Neural progenitor cell (in vitro differentiated cells): ENCODE results near the gene UGT1A4. TPM values are rescaled to one million over a fixed set of nuclear protein-coding genes. Genes with fewer than 3 reads are reported as not detected.

Experiments
- DNase-seq: peaks from one replicate; pipeline ENCODE4 v3.0.0-alpha.2; 2016; ENCODE audit warnings: low spot score
- H2AFZ ChIP-seq: fragments of 200-600 bp; sonication (generic); replicated peaks from 2 replicates; pipeline ENCODE4 v1.6.1; 2016; ENCODE audit warnings: antibody characterized with exemption
- H3F3A ChIP-seq: fragments of 200-600 bp; sonication (generic); 2 replicates; pipeline ENCODE4 v1.6.1; 2016; ENCODE audit warnings: antibody characterized with exemption, low read depth
- H3K27ac ChIP-seq: fragments of 200-600 bp; sonication (generic); 2 replicates; pipeline ENCODE4 v1.5.1; 2016; ENCODE audit warnings: mild to moderate bottlenecking
- H3K27me3 ChIP-seq: fragments of 200-600 bp; sonication (generic); 2 replicates; pipeline ENCODE4 v1.6.1; 2016; ENCODE audit warnings: mild to moderate bottlenecking, moderate library complexity
- H3K36me3 ChIP-seq: fragments of 200-600 bp; sonication (generic); 2 replicates; pipeline ENCODE4 v1.5.1; 2016
- H3K4me1 ChIP-seq: fragments of 200-600 bp; sonication (generic); 2 replicates; pipeline ENCODE4 v1.6.1; 2016; ENCODE audit warnings: mixed run types
- H3K4me2 ChIP-seq: fragments of 200-600 bp; sonication (generic); 2 replicates; pipeline ENCODE4 v1.6.1; 2016
- H3K4me3 ChIP-seq: fragments of 200-600 bp; sonication (generic); 2 replicates; pipeline ENCODE4 v1.5.1; 2016
- H3K79me2 ChIP-seq: fragments of 200-600 bp; sonication (generic); 2 replicates; pipeline ENCODE4 v1.6.1; 2016; ENCODE audit warnings: low read depth
- H3K9ac ChIP-seq: fragments of 200-600 bp; sonication (generic); 2 replicates; pipeline ENCODE4 v1.6.1; 2016
- H3K9me3 ChIP-seq: fragments of 200-600 bp; sonication (generic); 2 replicates; pipeline ENCODE4 v1.5.1; 2016; ENCODE audit warnings: low read depth
- H4K20me1 ChIP-seq: fragments of 200-600 bp; sonication (generic); 2 replicates; pipeline ENCODE4 v1.6.1; 2016; ENCODE audit warnings: low read depth
- H3K27ac Mint-ChIP-seq: 3 replicates; pipeline ENCODE4 v1.8.0; 2021; ENCODE audit warnings: mixed read lengths
- H3K27me3 Mint-ChIP-seq: 2 replicates; pipeline ENCODE4 v1.8.0; 2022; ENCODE audit warnings: low read depth, mild to moderate bottlenecking, inconsistent platforms, moderate library complexity, mixed read lengths; ENCODE audit not compliant: insufficient read depth
- H3K36me3 Mint-ChIP-seq: 3 replicates; pipeline ENCODE4 v1.8.0; 2021; ENCODE audit warnings: mixed read lengths
- H3K4me1 Mint-ChIP-seq: 3 replicates; pipeline ENCODE4 v1.8.0; 2021; ENCODE audit warnings: mixed read lengths
- H3K4me3 Mint-ChIP-seq: 3 replicates; pipeline ENCODE4 v1.8.0; 2021; ENCODE audit warnings: mild to moderate bottlenecking, moderate library complexity, mixed read lengths
- H3K9me3 Mint-ChIP-seq: 3 replicates; pipeline ENCODE4 v1.8.0; 2020; ENCODE audit warnings: mixed read lengths
- EZH2 ChIP-seq: fragments of 200-600 bp; sonication (generic); IDR thresholded peaks from 2 replicates; pipeline ENCODE4 v1.6.1; 2017; ENCODE audit warnings: antibody characterized with exemption, mild to moderate bottlenecking, moderate library complexity
- EZH2phosphoT487 ChIP-seq: fragments of 200-600 bp; sonication (generic); IDR thresholded peaks from 2 replicates; pipeline ENCODE4 v1.6.1; 2017; ENCODE audit warnings: antibody characterized with exemption
- total RNA-seq: library from RNA; depleted of rRNA; stranded (reverse); fragments of >200 nt; gene quantifications from 2 replicates; pipeline ENCODE4 v1.2.3, GENCODE V29; 2015; ENCODE audit warnings: low replicate concordance
- TF ChIP-seq, protein P1 (sequence below): fragments of 200-600 bp; sonication (generic); IDR thresholded peaks from 2 replicates; pipeline ENCODE4 v1.5.1; 2017; ENCODE audit warnings: antibody characterized with exemption, mild to moderate bottlenecking

The UGT1A4 gene
- total RNA-seq, 1 donor from 2014 or later, result not detected

DNA sequence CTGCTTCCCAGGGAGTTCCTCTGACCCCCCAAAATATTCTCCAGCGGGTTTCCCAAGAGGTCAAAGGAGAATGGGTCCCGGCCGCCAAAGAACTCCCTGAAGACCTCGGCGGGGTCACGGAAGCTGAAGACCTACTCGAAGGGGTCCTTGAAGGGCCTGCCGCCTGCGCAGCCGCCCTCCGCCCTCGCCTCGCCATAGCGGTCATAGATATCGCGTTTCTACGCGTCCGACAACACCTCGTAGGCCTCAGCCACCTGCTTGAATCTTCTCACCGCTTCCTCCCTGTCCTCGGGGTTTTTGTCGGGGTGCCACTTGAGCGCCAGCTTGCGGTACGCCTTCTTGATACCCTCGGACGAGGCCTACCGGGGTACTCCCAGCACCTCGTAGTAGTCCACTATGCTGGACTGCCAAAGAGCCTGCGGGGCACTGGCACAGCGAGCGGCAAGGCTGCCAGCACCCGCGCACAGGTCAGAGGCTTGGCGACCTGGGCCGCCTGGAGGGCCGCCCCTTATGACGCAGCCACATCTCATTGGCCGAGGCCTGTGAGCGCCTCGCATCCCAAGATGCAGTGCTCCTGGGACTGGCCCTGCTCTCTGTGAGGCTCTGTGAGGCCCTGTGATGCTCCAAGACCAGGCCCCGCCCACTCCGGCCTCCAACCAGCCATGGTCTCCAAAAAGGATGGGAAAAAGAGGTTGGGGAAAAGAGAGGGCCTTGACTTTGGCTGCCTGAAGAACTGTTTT is 36.5 kb downstream of the UGT1A4 start:
- Mint-ChIP-seq H3K4me1 (peaks cover 3% of the 10 kb centered on the region), H3K27ac (no peak overlapping the region), H3K9me3 (peaks cover 24% of the 10 kb centered on the region), H3K4me3 (no peak overlapping the region), H3K36me3 (peaks cover 1% of the 10 kb centered on the region), H3K27me3 (peaks cover 5% of the 10 kb centered on the region)
- Histone ChIP-seq H4K20me1 (no peaks in the 10 kb centered on the region), H2AFZ (no peak overlapping the region), H3K27ac (no peak overlapping the region), H3K27me3 (no peaks in the 10 kb centered on the region), H3K4me2 (no peak overlapping the region), H3K36me3 (no peaks in the 10 kb centered on the region), H3K4me1 (peaks cover 3% of the 10 kb centered on the region), H3K4me3 (no peak overlapping the region), H3F3A (no peaks in the 10 kb centered on the region), H3K9ac (no peak overlapping the region), H3K9me3 (no peaks in the 10 kb centered on the region), H3K79me2 (no peaks in the 10 kb centered on the region)
- TF ChIP-seq EZH2 (no peak), EZH2phosphoT487 (no peak)
- TF ChIP-seq, protein P1, sequence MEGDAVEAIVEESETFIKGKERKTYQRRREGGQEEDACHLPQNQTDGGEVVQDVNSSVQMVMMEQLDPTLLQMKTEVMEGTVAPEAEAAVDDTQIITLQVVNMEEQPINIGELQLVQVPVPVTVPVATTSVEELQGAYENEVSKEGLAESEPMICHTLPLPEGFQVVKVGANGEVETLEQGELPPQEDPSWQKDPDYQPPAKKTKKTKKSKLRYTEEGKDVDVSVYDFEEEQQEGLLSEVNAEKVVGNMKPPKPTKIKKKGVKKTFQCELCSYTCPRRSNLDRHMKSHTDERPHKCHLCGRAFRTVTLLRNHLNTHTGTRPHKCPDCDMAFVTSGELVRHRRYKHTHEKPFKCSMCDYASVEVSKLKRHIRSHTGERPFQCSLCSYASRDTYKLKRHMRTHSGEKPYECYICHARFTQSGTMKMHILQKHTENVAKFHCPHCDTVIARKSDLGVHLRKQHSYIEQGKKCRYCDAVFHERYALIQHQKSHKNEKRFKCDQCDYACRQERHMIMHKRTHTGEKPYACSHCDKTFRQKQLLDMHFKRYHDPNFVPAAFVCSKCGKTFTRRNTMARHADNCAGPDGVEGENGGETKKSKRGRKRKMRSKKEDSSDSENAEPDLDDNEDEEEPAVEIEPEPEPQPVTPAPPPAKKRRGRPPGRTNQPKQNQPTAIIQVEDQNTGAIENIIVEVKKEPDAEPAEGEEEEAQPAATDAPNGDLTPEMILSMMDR, result no peak
- DNase-seq, result no peak

DNA sequence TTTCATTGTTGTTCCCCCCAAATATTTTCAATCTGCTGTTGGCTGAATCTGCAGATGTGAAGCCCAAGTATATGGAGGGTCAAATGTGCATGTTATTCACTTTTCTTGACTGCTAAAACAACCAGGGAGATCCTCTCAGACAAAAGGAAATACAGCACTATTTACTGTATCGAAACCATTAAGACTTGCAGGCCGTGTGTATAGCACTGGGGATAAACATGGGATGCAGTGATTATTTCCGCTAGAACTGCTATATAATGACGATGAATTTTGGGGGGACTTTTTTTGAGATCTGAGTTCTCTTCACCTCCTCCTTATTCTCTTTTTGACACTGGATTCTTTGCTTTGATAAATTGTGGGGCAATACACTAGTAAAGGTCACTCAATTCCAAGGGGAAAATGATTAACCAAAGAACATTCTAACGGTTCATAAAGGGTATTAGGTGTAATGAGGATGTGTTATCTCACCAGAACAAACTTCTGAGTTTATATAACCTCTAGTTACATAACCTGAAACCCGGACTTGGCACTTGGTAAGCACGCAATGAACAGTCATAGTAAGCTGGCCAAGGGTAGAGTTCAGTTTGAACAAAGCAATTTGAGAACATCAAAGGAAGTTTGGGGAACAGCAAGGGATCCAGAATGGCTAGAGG is 38.0 kb downstream of the UGT1A4 start:
- Mint-ChIP-seq H3K9me3 (peaks cover 15% of the 10 kb centered on the region), H3K4me3 (no peak overlapping the region), H3K4me1 (peaks cover 5% of the 10 kb centered on the region), H3K27me3 (peaks cover 5% of the 10 kb centered on the region), H3K27ac (no peak overlapping the region), H3K36me3 (peaks cover under 1% of the 10 kb centered on the region)
- no peak overlapping the region for H3K4me3 ChIP-seq
- no peaks in the 10 kb centered on the region for H3K9me3 ChIP-seq
- no peaks in the 10 kb centered on the region for H4K20me1 ChIP-seq
- H3K27me3 ChIP-seq, result no peaks in the 10 kb centered on the region
- DNase-seq, result no peak
- H3K27ac ChIP-seq, result no peak overlapping the region
- H3F3A ChIP-seq, result no peaks in the 10 kb centered on the region
- no peak for TF ChIP-seq EZH2
- TF ChIP-seq, protein P1, result no peak
- TF ChIP-seq EZH2phosphoT487, result no peak
- no peak overlapping the region for H3K9ac ChIP-seq
- no peaks in the 10 kb centered on the region for H3K36me3 ChIP-seq
- H3K4me2 ChIP-seq, result no peak overlapping the region
- H2AFZ ChIP-seq, result no peak overlapping the region
- H3K79me2 ChIP-seq, result no peaks in the 10 kb centered on the region
- peaks cover 3% of the 10 kb centered on the region for H3K4me1 ChIP-seq

DNA sequence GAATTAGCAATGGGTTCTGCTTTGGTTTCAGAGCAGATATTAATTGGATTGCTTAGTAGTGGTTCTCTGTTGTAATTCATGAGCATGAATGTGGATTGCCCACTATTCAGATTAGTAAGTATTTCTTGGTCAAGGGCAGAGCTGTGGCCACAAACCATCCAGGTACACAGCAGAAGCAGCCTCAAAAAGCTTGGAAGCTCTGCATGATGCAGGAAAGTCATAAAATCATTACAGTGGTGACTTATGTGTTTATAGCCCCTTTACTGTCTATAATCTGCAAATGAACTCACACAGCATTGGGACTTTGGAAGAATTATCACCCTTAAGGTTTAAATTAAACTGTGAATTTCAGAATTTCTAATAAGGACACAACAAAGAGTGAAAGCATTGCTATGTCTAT is 39.6 kb downstream of the UGT1A4 start:
- Mint-ChIP-seq H3K9me3 (peaks cover 6% of the 10 kb centered on the region), H3K36me3 (no peaks in the 10 kb centered on the region), H3K27me3 (peaks cover 2% of the 10 kb centered on the region), H3K4me3 (no peak overlapping the region), H3K4me1 (peaks cover 5% of the 10 kb centered on the region), H3K27ac (no peak overlapping the region)
- TF ChIP-seq, protein P1, result no peak
- TF ChIP-seq EZH2phosphoT487 (no peak), EZH2 (no peak)
- no peak overlapping the region for H3K9ac ChIP-seq
- H3K4me1 ChIP-seq, result no peaks in the 10 kb centered on the region
- no peak overlapping the region for H3K4me3 ChIP-seq
- H3K4me2 ChIP-seq, result no peak overlapping the region
- no peaks in the 10 kb centered on the region for H3K36me3 ChIP-seq
- no peak for DNase-seq
- H3K79me2 ChIP-seq, result no peaks in the 10 kb centered on the region
- no peak overlapping the region for H2AFZ ChIP-seq
- H3K27me3 ChIP-seq, result no peaks in the 10 kb centered on the region
- no peaks in the 10 kb centered on the region for H3K9me3 ChIP-seq
- no peak overlapping the region for H3K27ac ChIP-seq
- H4K20me1 ChIP-seq, result no peaks in the 10 kb centered on the region
- H3F3A ChIP-seq, result no peaks in the 10 kb centered on the region
